Right atrium auricular region (tissue), 2 donors: ENCODE data around the gene FBLIM1. TPM values are rescaled to one million over a fixed set of nuclear protein-coding genes. Genes with fewer than 3 reads are reported as not detected.
A peak's percentile ranks its signal among the peaks of the same experiment; 100 is the strongest.

Experiments used
- DNase-seq: peaks from one replicate; pipeline ENCODE4 v3.0.0-alpha.2; 2019; ENCODE audit warnings: low spot score
- H3K27ac ChIP-seq, 2 donors: fragments of 200-600 bp; sonication (generic); 1 replicate in 1 of 2; 2 replicates in 1 of 2; pipeline ENCODE4 v1.5.1; 2016 to 2019
- H3K27me3 ChIP-seq, 2 donors: fragments of 200-600 bp; sonication (generic); one replicate each; pipeline versions ENCODE4 v1.5.1 to v1.6.0; 2017 to 2019
- H3K36me3 ChIP-seq: fragments of 200-600 bp; sonication (generic); one replicate; pipeline ENCODE4 v1.5.1; 2016
- H3K4me1 ChIP-seq, 2 donors: fragments of 200-600 bp; sonication (generic); one replicate each; pipeline versions ENCODE4 v1.5.1 to v1.6.0; 2017 to 2019
- H3K4me3 ChIP-seq, 2 donors: fragments of 200-600 bp; sonication (generic); 1 replicate in 1 of 2; 2 replicates in 1 of 2; pipeline ENCODE4 v1.5.1; 2017 to 2019; ENCODE audit warnings: mild to moderate bottlenecking in 1 of 2, moderate library complexity in 1 of 2
- H3K9me3 ChIP-seq, 2 donors: fragments of 200-600 bp; sonication (generic); one replicate each; pipeline ENCODE4 v1.5.1; 2019
- CTCF ChIP-seq, 2 donors: fragments of 200-600 bp; sonication (generic); IDR thresholded peaks; one replicate each; pipeline ENCODE4 v1.5.1; 2019; ENCODE audit warnings: antibody characterized with exemption in 2 of 2
- total RNA-seq, 2 donors: library from RNA; depleted of rRNA; stranded (reverse); fragments of >200 nt; gene quantifications; one replicate each; pipeline ENCODE4 v1.1.0, GENCODE V29; 2016

Gene FBLIM1
- total RNA-seq, 2 donors from 2014 or later = 66.6 to 124 TPM

DNA sequence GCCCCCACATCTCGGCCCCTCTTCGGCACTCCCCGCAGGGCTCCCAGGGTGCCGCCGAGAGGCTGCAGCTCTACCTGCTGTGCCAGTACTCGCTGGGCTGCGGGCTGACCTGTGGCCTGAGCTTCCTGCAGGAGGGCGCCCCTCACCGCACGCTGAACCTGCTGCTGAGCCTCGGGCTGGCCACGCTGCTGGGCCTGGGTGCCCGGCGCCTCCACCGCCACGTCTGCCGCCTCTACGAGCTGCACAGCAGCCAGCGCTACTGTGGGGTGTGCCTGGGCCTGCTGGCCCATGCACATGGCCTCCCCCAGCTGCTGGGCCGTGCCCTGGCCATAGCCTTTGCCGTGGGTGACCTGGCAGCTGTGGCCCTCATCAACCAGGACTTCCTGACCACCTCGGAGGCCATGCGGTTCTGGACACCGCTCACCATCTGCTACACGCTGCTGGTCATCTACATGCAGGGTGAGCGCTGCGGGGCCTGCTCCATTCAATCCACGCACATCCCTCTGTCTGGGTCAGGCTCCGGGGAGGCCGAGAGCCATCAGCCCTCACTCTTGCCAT lies 14.4 kb upstream of the FBLIM1 start:
- no peak for DNase-seq
- no peaks in the 10 kb centered on the region for H3K36me3 ChIP-seq
- no peak overlapping the region for H3K4me3 ChIP-seq
- peaks cover 0 to 14% of the 10 kb centered on the region in 2 donors for H3K4me1 ChIP-seq
- TF ChIP-seq CTCF (IDR thresholded peaks at IDR 0.05) = no peak
- no peaks in the 10 kb centered on the region for H3K9me3 ChIP-seq
- no peaks in the 10 kb centered on the region for H3K27me3 ChIP-seq
- no peak overlapping the region for H3K27ac ChIP-seq

DNA sequence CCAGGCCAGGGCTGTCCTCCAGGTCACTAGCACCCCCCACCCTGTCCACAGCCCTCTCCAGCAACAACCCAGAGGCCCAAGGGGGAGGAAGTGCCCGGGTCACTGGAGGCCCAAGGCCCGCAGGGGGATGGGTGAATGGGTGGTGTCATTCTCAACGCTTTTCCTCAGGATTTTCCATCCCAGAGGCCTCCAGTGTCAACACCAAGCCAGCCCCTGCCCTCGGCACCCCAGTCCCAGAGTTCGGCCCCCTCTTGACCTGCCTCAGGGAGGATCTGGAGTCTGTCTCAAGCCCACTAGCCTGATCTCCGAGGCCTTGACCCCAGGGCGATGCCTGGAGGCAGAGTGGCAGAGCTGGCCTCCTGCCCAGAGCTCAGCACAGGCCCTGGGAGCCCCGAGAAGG lies 11.2 kb upstream of the FBLIM1 start:
- no peaks in the 10 kb centered on the region for H3K36me3 ChIP-seq
- H3K4me3 ChIP-seq = no peak overlapping the region
- no peak overlapping the region for H3K27ac ChIP-seq
- DNase-seq = no peak
- no peaks in the 10 kb centered on the region for H3K27me3 ChIP-seq
- no peaks in the 10 kb centered on the region for H3K9me3 ChIP-seq
- TF ChIP-seq CTCF (IDR thresholded peaks at IDR 0.05) = no peak
- H3K4me1 ChIP-seq = peaks cover 0 to 17% of the 10 kb centered on the region in 2 donors

DNA sequence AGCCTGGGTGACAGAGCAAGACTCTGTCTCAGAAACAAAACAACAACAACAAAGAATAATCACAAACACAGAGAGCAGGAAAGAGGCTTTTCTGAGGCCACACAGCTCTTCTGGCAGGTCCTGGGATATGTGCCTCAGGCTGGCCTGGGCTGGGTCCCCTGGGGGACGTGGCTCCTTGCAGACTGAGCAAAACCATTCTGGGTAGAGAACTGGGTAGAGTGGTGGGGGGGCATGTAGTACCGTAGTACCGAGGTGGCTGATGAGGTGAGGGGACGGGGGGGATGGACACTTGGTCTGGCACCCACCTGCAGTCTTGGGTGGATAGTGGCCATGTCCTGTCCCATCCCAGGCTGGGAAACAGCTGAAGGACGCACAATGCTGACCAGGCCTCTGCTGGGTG lies 10.3 kb upstream of the FBLIM1 start:
- Histone ChIP-seq H3K27ac (no peak overlapping the region), H3K9me3 (no peaks in the 10 kb centered on the region), H3K4me3 (no peak overlapping the region), H3K36me3 (no peaks in the 10 kb centered on the region), H3K4me1 (peaks cover 0 to 17% of the 10 kb centered on the region in 2 donors), H3K27me3 (no peaks in the 10 kb centered on the region)
- no peak for TF ChIP-seq CTCF (IDR thresholded peaks at IDR 0.05)
- no peak for DNase-seq

DNA sequence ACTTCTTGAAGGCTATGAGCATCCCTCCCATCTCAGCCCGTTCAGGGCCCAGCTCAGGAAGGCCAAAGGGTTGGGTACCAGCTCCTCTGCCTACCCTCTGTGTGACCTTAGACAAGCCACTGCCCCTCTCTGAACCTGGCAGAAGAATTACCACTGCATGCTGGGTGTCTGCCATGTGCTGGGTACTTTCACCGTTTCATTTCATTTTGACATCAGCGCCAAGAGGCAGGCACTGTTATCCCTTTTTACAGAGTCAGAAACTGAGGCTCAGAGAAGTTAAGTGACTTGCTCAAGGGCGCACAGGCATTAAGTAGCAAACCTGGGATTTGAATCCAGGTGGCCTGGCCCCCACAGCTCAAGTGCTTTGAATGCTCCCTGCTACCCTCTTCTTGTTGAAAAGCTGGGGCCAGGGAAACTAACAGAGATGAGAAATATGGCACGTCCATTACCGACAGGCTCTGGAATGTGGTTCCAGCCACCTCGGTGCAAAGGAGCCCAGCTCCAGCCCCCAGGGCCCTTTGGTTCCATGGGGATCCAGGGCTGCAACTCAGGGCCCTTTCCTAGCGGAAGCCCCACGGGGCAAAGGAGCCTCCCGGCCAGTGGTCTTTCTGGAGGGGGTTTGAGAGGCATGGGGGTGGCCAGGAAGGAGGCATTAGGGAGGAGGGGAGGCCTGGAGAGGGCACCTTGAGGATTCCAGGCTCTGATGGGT lies 9.8 kb upstream of the FBLIM1 start:
- no peak for DNase-seq
- Histone ChIP-seq H3K9me3 (no peaks in the 10 kb centered on the region), H3K4me1 (peaks cover 0 to 17% of the 10 kb centered on the region in 2 donors), H3K27me3 (no peaks in the 10 kb centered on the region), H3K4me3 (no peak overlapping the region), H3K36me3 (no peaks in the 10 kb centered on the region), H3K27ac (no peak overlapping the region)
- TF ChIP-seq CTCF (IDR thresholded peaks at IDR 0.05) = no peak

GRCh38 chr1:15749399-15750291 lies 8.9 kb upstream of the FBLIM1 start:
- Histone ChIP-seq H3K27me3 (no peaks in the 10 kb centered on the region), H3K9me3 (no peaks in the 10 kb centered on the region), H3K4me3 (no peak overlapping the region), H3K36me3 (no peaks in the 10 kb centered on the region), H3K4me1 (peaks cover 0 to 17% of the 10 kb centered on the region in 2 donors), H3K27ac (peak overlapping the region in 1 of 2 donors; percentile 62)
- DNase-seq = peak; percentile 65
- no peak for TF ChIP-seq CTCF (IDR thresholded peaks at IDR 0.05)
